Mucosa of rectum (tissue), 2 donors: Measurements from ENCODE around the gene DSCAM.
"Not testable (repeated sequence)": the region's sequence is repeated elsewhere in the genome, so short reads cannot be mapped to it uniquely, and the experiment has no call there.

Source experiments
- H3K27ac ChIP-seq, 2 donors: one replicate each; pipeline ENCODE4 v1.7.0; 2013; ENCODE audit warnings: inconsistent platforms in 2 of 2, low read depth in 2 of 2, low read length in 2 of 2
- H3K27me3 ChIP-seq, 2 donors: one replicate each; pipeline ENCODE4 v1.7.0; 2013; ENCODE audit warnings: low read length in 2 of 2; ENCODE audit not compliant: control insufficient read depth in 2 of 2, insufficient read depth in 2 of 2
- H3K36me3 ChIP-seq, 2 donors: one replicate each; pipeline ENCODE4 v1.7.0; 2013; ENCODE audit warnings: low read length in 2 of 2; ENCODE audit not compliant: control insufficient read depth in 2 of 2, insufficient read depth in 2 of 2
- H3K4me1 ChIP-seq, 2 donors: one replicate each; pipeline ENCODE4 v1.7.0; 2013; ENCODE audit warnings: low read length in 2 of 2, mild to moderate bottlenecking in 1 of 2; ENCODE audit not compliant: control insufficient read depth in 2 of 2, insufficient read depth in 2 of 2
- H3K4me3 ChIP-seq, 2 donors: one replicate each; pipeline ENCODE4 v1.7.0; 2013; ENCODE audit warnings: low read length in 2 of 2
- H3K9ac ChIP-seq, 2 donors: one replicate each; pipeline ENCODE4 v1.7.0; 2013; ENCODE audit warnings: low read length in 2 of 2, low read depth in 1 of 2, mild to moderate bottlenecking in 1 of 2
- H3K9me3 ChIP-seq, 2 donors: one replicate each; pipeline ENCODE4 v1.7.0; 2013; ENCODE audit warnings: low read length in 2 of 2; ENCODE audit not compliant: control insufficient read depth in 2 of 2
- donor health status: healthy.
- donor health status: Normal muscosa, but diverticular disease.

The DSCAM gene

DNA sequence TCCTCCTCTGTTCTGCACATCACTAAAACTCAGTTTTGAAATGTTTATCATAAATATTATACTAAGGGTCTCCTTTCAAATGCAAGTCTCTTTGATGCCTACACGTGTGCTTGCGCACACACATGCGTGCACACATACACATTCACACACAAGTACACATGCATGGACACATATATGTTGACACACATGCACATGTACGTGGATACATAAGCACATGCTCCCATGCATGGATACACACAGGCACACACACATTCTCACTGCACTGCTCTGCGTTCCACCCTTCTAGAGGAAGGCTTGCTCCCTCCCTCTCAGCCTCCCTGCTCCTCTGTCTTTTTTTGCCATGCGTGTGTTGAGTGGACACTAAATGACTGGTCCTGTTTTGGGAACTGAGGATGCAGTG lies 817.1 kb downstream of the DSCAM start:
- Histone ChIP-seq H3K4me1 (no peaks in the 10 kb centered on the region), H3K9me3 (no peaks in the 10 kb centered on the region), H3K27ac (no peak overlapping the region), H3K27me3 (no peaks in the 10 kb centered on the region), H3K4me3 (no peak overlapping the region), H3K9ac (no peak overlapping the region), H3K36me3 (no peaks in the 10 kb centered on the region)

DNA sequence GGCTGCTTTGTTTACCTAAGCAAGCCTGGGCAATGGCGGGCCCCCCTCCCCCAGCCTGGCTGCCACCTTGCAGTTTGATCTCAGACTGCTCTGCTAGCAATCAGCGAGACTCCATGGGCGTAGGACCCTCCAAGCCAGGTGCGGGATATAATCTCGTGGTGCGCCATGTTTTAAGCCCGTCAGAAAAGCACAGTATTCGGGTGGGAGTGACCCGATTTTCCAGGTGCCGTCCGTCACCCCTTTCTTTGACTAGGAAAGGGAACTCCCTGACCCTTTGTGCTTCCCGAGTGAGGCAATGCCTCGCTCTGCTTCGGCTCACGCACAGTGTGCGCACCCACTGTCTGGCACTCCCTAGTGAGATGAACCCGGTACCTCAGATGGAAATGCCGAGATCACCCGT lies 818.6 kb downstream of the DSCAM start:
- H3K4me1 ChIP-seq, H3K9ac ChIP-seq, H3K27me3 ChIP-seq, H3K36me3 ChIP-seq, H3K9me3 ChIP-seq, H3K4me3 ChIP-seq, H3K27ac ChIP-seq: not testable (repeated sequence)

DNA sequence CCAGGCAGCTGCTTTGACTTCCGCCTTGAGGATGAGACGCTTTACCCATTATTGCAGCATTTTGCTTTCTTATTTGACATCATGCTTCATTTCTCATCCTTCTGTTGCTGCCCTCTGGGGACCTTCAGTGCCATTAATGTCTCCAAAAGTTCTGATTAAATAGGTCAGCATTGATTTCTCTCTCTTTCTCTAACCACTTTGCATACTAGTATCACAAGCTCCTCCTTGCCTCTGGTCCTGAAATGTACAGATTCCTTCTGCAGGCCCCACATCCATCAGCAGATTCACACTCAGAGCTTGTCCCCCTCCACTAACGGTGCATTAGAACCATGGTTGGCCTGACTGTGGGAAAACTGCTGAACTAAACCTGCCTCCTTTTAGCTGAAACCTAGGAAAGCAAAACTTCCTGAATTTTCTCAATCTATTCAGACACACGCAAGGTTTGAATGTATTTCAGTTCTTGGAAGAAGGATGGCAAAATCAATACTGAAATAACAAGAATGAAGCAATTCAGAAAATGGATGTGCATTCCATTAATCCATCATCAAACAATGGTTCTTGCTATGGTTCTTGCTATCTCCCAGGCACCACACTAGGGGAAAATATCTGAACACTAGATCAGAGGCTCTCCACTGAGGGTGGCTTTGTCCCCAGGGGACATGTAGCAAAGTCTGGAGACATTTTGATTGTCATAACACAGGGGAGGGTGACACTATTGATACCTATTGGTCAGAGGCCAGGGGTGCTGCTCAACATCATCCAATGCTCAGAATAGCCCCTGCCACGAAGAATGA lies 825.2 kb downstream of the DSCAM start:
- H3K36me3 ChIP-seq: no peaks in the 10 kb centered on the region
- no peak overlapping the region for H3K9ac ChIP-seq
- H3K27me3 ChIP-seq: no peaks in the 10 kb centered on the region
- no peak overlapping the region for H3K4me3 ChIP-seq
- no peaks in the 10 kb centered on the region for H3K9me3 ChIP-seq
- H3K4me1 ChIP-seq: no peaks in the 10 kb centered on the region
- H3K27ac ChIP-seq: no peak overlapping the region

DNA sequence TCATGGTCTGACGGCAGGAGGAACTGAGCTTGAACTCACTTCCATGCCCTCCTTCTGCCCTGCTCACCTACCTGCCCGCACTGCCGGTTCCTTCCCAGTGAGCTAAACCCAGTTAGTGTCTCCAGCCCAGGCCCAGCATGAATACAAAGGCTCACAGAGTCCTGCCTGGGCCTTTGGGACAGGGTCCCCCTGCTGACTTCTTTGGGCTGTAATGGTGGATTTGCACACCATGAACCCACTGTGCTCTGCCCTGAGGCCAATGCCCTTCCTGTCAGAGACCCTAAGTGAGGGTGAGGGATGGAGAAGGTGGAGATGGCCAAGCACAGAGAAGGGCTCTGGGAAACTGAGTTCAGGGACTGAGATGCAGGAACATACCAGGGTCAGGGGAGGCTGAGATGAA lies 826.3 kb downstream of the DSCAM start:
- Histone ChIP-seq H3K9ac (no peak overlapping the region), H3K27me3 (no peaks in the 10 kb centered on the region), H3K4me1 (no peaks in the 10 kb centered on the region), H3K27ac (no peak overlapping the region), H3K9me3 (no peaks in the 10 kb centered on the region), H3K36me3 (no peaks in the 10 kb centered on the region), H3K4me3 (no peak overlapping the region)

DNA sequence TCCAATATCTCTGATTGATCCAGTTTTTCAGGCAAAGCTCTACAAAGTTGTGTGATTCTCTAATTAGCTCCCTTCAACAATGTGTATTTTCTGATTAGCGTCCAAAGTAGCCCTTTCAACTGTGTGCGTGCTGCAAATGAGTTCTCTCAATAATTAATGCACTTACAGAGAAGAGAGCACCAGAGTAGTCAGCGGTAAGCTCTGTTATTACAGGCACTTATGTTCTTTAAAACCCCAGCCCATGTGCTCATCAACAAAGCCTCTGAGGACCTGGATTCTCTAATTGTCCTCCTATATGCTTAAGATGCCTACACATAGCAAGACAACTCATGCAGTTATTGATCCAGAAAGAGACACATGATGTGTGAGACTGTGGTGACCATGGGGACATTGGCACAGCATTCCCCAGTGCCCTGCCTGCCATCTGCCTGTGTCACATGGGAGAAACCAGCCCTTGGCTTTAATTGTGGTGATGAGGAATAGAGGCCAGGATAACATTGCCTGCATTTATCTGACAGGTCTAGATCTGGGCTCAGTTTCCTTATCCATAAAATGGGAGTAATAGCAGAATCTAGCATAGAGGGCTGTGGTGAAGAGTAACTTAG lies 828.0 kb downstream of the DSCAM start:
- H3K9ac ChIP-seq: no peak overlapping the region
- no peak overlapping the region for H3K27ac ChIP-seq
- H3K4me1 ChIP-seq: no peaks in the 10 kb centered on the region
- no peaks in the 10 kb centered on the region for H3K36me3 ChIP-seq
- H3K9me3 ChIP-seq: no peaks in the 10 kb centered on the region
- H3K4me3 ChIP-seq: no peak overlapping the region
- no peaks in the 10 kb centered on the region for H3K27me3 ChIP-seq

DNA sequence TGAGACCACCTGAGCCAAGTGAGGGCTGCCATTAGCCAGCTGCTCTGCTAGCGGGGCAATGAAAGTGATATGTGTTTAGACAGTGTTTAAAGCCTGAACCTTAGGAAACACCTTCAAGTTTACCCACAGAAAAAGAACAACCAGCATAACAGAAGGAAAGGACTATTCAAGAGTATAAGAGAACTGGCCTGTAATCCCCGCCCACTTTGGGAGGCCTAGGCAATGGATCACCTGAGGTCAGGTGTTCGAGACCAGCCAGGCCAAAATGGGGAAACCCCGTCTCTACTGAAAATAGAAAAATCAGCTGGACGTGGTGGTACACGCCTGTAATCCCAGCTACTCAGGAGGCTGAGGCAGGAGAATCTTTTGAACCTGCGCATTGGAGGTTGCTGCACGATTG lies 830.3 kb downstream of the DSCAM start:
- Histone ChIP-seq H3K9ac (no peak overlapping the region), H3K4me1 (no peaks in the 10 kb centered on the region), H3K36me3 (no peaks in the 10 kb centered on the region), H3K27ac (no peak overlapping the region), H3K27me3 (no peaks in the 10 kb centered on the region), H3K9me3 (no peaks in the 10 kb centered on the region), H3K4me3 (no peak overlapping the region)

DNA sequence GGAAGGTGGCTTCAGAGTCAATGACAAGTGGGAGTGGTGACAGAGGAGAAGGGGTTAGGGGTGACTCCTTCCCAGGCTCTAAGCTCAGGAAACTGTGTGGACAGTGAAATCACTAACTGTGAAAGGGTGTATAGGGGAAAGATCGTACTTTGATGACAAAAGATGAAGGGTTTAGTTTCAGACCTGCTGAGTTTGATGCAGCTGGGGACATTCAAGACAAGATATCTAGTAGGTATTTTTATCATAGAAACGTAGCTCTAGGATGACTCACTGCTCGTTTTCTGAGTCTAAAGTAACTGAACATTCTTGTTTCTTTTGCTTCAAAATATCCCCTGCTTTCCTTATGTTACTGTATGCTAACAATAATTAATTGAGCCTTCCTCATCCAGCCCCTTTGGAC lies 830.7 kb downstream of the DSCAM start:
- no peaks in the 10 kb centered on the region for H3K9me3 ChIP-seq
- H3K9ac ChIP-seq: no peak overlapping the region
- H3K4me1 ChIP-seq: no peaks in the 10 kb centered on the region
- no peaks in the 10 kb centered on the region for H3K36me3 ChIP-seq
- H3K27ac ChIP-seq: no peak overlapping the region
- no peak overlapping the region for H3K4me3 ChIP-seq
- H3K27me3 ChIP-seq: no peaks in the 10 kb centered on the region

DNA sequence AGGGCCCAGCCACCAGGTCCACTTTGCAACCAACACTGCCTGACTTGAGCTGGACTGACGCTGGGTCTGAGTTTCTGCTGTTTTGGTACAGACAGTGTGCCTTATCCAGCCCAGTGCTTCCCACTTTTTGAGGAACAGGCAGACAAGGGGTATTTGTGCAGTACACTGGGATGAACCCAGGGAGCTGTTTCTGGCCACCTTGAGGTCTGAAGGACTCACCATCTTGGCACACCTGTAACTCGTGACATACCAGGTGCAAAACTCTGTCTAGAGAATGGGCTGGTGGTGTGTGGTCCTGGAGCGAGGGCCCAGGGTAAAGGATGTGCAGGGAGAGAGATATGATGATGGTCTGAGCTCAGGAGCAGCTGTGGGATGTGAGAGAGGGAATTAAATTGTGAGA lies 831.1 kb downstream of the DSCAM start:
- H3K4me3 ChIP-seq: no peak overlapping the region
- no peaks in the 10 kb centered on the region for H3K27me3 ChIP-seq
- no peaks in the 10 kb centered on the region for H3K9me3 ChIP-seq
- no peaks in the 10 kb centered on the region for H3K36me3 ChIP-seq
- no peak overlapping the region for H3K9ac ChIP-seq
- no peaks in the 10 kb centered on the region for H3K4me1 ChIP-seq
- no peak overlapping the region for H3K27ac ChIP-seq

DNA sequence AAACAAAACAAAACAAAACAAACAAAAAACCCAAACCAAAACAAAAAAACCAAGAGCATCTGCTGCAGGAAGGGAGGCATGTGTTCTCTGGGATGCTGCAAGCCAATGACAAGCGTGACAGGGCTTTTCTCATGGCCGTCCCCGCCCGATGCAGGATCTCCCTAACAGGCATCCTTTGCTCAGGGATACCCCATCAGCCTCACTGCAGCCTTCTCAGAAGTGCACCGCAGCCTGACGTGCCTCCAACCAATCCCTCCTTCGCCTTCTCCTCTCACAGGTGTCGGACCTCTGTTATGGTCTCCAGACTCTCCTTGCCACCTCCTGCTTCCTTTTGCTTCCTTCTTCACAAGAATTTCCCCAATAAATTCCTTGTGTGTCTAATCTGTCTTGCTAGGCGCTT lies 832.6 kb downstream of the DSCAM start:
- Histone ChIP-seq H3K4me3 (no peak overlapping the region), H3K27me3 (no peaks in the 10 kb centered on the region), H3K9ac (no peak overlapping the region), H3K9me3 (no peaks in the 10 kb centered on the region), H3K4me1 (no peaks in the 10 kb centered on the region), H3K27ac (no peak overlapping the region), H3K36me3 (no peaks in the 10 kb centered on the region)

DNA sequence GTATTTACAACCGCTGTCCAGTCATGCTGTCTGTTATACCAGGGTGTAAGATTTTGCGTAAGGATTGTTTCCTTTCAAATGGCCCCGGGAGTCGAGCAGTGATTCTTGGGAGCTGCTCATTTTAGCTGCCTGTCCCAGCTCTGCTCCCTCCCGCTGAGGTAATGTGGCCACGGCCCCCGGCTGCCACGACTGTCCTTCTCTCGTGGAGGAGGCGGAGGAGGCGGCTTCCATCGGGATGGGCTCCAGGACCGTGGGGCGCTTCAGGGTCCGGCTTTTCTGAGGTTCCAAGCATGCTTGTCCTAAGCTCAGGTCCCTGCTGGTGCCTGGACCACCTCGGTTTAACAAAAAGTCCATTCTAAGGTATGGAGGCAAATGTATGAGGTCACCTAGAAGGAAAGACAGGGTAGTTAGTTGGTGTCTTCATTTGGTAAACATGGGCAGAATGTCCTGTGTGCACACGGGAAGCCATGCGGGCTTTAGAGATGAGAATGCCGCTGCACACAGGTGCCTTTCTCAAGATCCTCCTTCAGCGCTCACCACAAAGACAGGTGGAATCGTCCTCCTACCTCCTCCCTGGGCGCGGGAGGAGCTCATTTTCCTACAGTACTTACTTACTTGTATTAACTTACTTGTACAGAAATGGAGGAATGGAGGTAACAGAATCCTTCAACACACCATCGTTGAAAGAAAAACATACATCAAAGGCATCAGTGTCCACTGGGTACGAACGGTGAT lies 833.8 kb downstream of the DSCAM start:
- Histone ChIP-seq H3K9ac (no peak overlapping the region), H3K36me3 (no peaks in the 10 kb centered on the region), H3K9me3 (no peaks in the 10 kb centered on the region), H3K4me3 (no peak overlapping the region), H3K27ac (no peak overlapping the region), H3K4me1 (no peaks in the 10 kb centered on the region), H3K27me3 (no peaks in the 10 kb centered on the region)
